ENCODE data around the gene ZNF184. TPM values are rescaled to one million over a fixed set of nuclear protein-coding genes. Genes with fewer than 3 reads are reported as not detected.

Gene ZNF184
- total and polyA plus RNA-seq, 10 of the 15 experiments (the other 5 are each of a cell fraction or from before 2014, with no cell fraction given): 4.1 to 15.1 (median 8.3) TPM

DNA sequence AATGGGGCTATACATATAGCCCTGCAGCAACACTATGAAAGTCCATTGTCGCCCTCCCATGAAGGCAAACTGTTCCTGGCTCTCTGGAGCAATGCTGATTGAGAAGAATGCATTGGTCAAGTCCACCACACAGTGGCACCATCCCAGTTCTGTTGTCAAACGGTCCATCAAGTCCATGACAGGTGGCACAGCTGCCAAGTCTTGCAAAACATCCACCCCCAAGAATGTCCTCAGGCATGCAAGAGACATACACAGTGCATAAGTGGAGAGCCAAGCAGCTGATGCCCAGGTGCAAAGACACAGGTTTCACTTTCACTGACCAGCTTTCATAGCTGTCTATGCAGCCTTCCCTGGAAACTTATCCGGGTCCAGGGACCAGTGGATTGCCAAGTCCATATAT, 66.8 kb downstream of the ZNF184 start (continued):
- TF ChIP-seq ELK1 (IDR thresholded peaks at IDR 0.05; ENCODE audit: low read depth, low read length) (no peak), ZNF207 (IDR thresholded peaks at IDR 0.05; ENCODE audit: borderline replicate concordance) (no peak), SUPT20H (IDR thresholded peaks at IDR 0.05; ENCODE audit: borderline replicate concordance, control insufficient read depth, low read depth, low read length) (no peak), SMARCA5 (IDR thresholded peaks at IDR 0.05) (no peak), FOXM1 (IDR thresholded peaks at IDR 0.05; ENCODE audit: low read depth, low read length) (no peak), SPI1 (IDR thresholded peaks at IDR 0.05; ENCODE audit: borderline replicate concordance, insufficient read depth, low read depth, low read length) (no peak)

- in situ Hi-C loops (cut with MboI): no loop called here
- Histone ChIP-seq H3K4me1 (ENCODE audit: control insufficient read depth, insufficient read depth, low read length) (no peaks in the 10 kb centered on the region), H3K9me3 (replicated peaks; ENCODE audit: control insufficient read depth, insufficient read depth, low read length) (peaks cover 3% of the 10 kb centered on the region), H3K9ac (ENCODE audit: control insufficient read depth, insufficient read depth, low read length) (no peak overlapping the region), H3K27me3 (replicated peaks in 1 of 2; ENCODE audit: control insufficient read depth in 2 of 2, insufficient read depth in 2 of 2, low read length in 1 of 2) (no peaks in the 10 kb centered on the region), H3K4me3 (no peak overlapping the region), H3K4me2 (ENCODE audit: control insufficient read depth, insufficient read depth) (no peak overlapping the region), H4K20me1 (ENCODE audit: control insufficient read depth, insufficient read depth) (no peaks in the 10 kb centered on the region), H3K27ac (ENCODE audit: control insufficient read depth, insufficient read depth) (no peak overlapping the region), H3K36me3 (ENCODE audit: control insufficient read depth in 2 of 2, insufficient read depth in 2 of 2, low read length in 1 of 2) (no peaks in the 10 kb centered on the region), H3K79me2 (ENCODE audit: control insufficient read depth, insufficient read depth, low read length) (no peaks in the 10 kb centered on the region), H2AFZ (ENCODE audit: control insufficient read depth, low read depth, low read length) (no peak overlapping the region)
- ChIA-PET POLR2A (no interaction called here), SMC1A (ENCODE audit: uncharacterized antibody, unreplicated experiment) (no interaction called here), RAD21 (ENCODE audit: unreplicated experiment) (no interaction called here), CTCF (no interaction called here)
- no peak for FAIRE-seq
- DNase-seq (ENCODE audit: low read depth, low spot score): no peak
- no TSS peak for BruUV-seq (replicated peaks)
- no peak for ATAC-seq
- intact Hi-C loops (cut with micrococcal nuclease; ENCODE audit: unreplicated experiment): no loop called here
- 65% methylated on average over 16 of the region's 16 CpGs for WGBS (ENCODE audit: insufficient coverage, insufficient replicate concordance, low lambda C conversion rate, missing lambda C conversion rate)
- peak; percentile 62 for TF ChIP-seq ZNF274 (IDR thresholded peaks at IDR 0.05; ENCODE audit: insufficient read depth, insufficient read length)
- no peak for TF ChIP-seq ZNF622 (IDR thresholded peaks at IDR 0.05)
Observed at GRCh38 chr6:27400877-27401642, 71.8 kb downstream of the ZNF184 start.

Small RNA genes within 50 kb of the gene (small RNA-seq; reads per million reads assigned to genes)
- gene AL021918.1: not detected
- gene AL021918.2: not detected
- gene MCFD2P1: not detected

Other genes with a start within 250 kb of the ZNF184 start
- 3.4 TPM in 2 replicates for gene PRSS16, start 225.4 kb downstream of the ZNF184 start, total RNA-seq (2014; rRNA removed)
- 2.1 TPM in 2 replicates for gene PRSS16, start 225.4 kb downstream of the ZNF184 start, total RNA-seq (2014; rRNA removed; fragmentation: Illumina TruSeq; extraction: Trizol)
- gene PRSS16, start 225.4 kb downstream of the ZNF184 start, total RNA-seq (2021): 5.9 and 7.1 TPM in 2 replicates
- 2.3 and 2.4 TPM in 2 replicates for gene PRSS16, start 225.4 kb downstream of the ZNF184 start, polyA plus RNA-seq (2011; rRNA removed)
- 6.8 and 7.7 TPM in 2 replicates for gene PRSS16, start 225.4 kb downstream of the ZNF184 start, polyA plus RNA-seq (2014; fragmentation: Illumina TruSeq; extraction: Trizol)
- 1 to 10 TPM; 5.9 to 8.2 TPM for gene PRSS16, start 225.4 kb downstream of the ZNF184 start, polyA plus RNA-seq (2014; fragmentation: Nextera tagmentation; extraction: Ambion mirVana)
- gene PRSS16, start 225.4 kb downstream of the ZNF184 start, polyA plus RNA-seq (2014; rRNA removed): 9.6 and 12.8 TPM in 2 replicates
- 1 to 10 TPM; 6.1 to 8.3 TPM for gene PRSS16, start 225.4 kb downstream of the ZNF184 start, polyA plus RNA-seq (2016; fragmentation: Nextera tagmentation; extraction: Ambion mirVana)
- gene POM121L2, start 160.8 kb downstream of the ZNF184 start, total RNA-seq (2014; rRNA removed): not detected in 2 replicates
- gene POM121L2, start 160.8 kb downstream of the ZNF184 start, total RNA-seq (2014; rRNA removed; fragmentation: Illumina TruSeq; extraction: Trizol): not detected in 2 replicates
- not detected in 2 replicates for gene POM121L2, start 160.8 kb downstream of the ZNF184 start, total RNA-seq (2021)
- not detected in 2 replicates for gene POM121L2, start 160.8 kb downstream of the ZNF184 start, polyA plus RNA-seq (2011; rRNA removed)
- 0.04 TPM in 1 of 2 replicates, not detected in the other for gene POM121L2, start 160.8 kb downstream of the ZNF184 start, polyA plus RNA-seq (2014; fragmentation: Illumina TruSeq; extraction: Trizol)
- not detected for gene POM121L2, start 160.8 kb downstream of the ZNF184 start, polyA plus RNA-seq (2014; fragmentation: Nextera tagmentation; extraction: Ambion mirVana)
- gene POM121L2, start 160.8 kb downstream of the ZNF184 start, polyA plus RNA-seq (2014; rRNA removed): not detected in 2 replicates
- gene POM121L2, start 160.8 kb downstream of the ZNF184 start, polyA plus RNA-seq (2016; fragmentation: Nextera tagmentation; extraction: Ambion mirVana): not detected
- 0.73 and 0.87 TPM in 2 replicates for gene ZNF391, start 84.3 kb downstream of the ZNF184 start, total RNA-seq (2014; rRNA removed)
- 1.1 and 1.7 TPM in 2 replicates for gene ZNF391, start 84.3 kb downstream of the ZNF184 start, total RNA-seq (2014; rRNA removed; fragmentation: Illumina TruSeq; extraction: Trizol)
- 1.0 and 2.1 TPM in 2 replicates for gene ZNF391, start 84.3 kb downstream of the ZNF184 start, total RNA-seq (2021)
- 1.1 and 1.5 TPM in 2 replicates for gene ZNF391, start 84.3 kb downstream of the ZNF184 start, polyA plus RNA-seq (2011; rRNA removed)
- 1.9 and 4.4 TPM in 2 replicates for gene ZNF391, start 84.3 kb downstream of the ZNF184 start, polyA plus RNA-seq (2014; fragmentation: Illumina TruSeq; extraction: Trizol)
- gene ZNF391, start 84.3 kb downstream of the ZNF184 start, polyA plus RNA-seq (2014; fragmentation: Nextera tagmentation; extraction: Ambion mirVana): under 1 TPM; 0.42 to 0.57 TPM
- 0.81 TPM in 2 replicates for gene ZNF391, start 84.3 kb downstream of the ZNF184 start, polyA plus RNA-seq (2014; rRNA removed)
- 1 to 10 TPM; 1.1 to 1.9 TPM for gene ZNF391, start 84.3 kb downstream of the ZNF184 start, polyA plus RNA-seq (2016; fragmentation: Nextera tagmentation; extraction: Ambion mirVana)

Measured in GM12878 (cell line).